GM12891 (cell line): Measurements from ENCODE around the gene ZNF678.
"Not testable (repeated sequence)": the region's sequence is repeated elsewhere in the genome, so short reads cannot be mapped to it uniquely, and the experiment has no call there.

Source experiments
- DNase-seq: peaks from one replicate; pipeline ENCODE4 v3.0.0; 2011; ENCODE audit warnings: low spot score; ENCODE audit not compliant: insufficient read length
- FAIRE-seq: peaks from 2 replicates; lab custom pipeline; 2011; peaks lifted over from hg19 to GRCh38; lab: Jason Lieb, UNC
- PAX5 ChIP-seq: IDR thresholded peaks from 2 replicates; pipeline ENCODE4 v1.6.1; 2011; ENCODE audit warnings: low read length, moderate library complexity, mild to moderate bottlenecking; ENCODE audit not compliant: insufficient read depth, severe bottlenecking
- POLR2A ChIP-seq: IDR thresholded peaks from 2 replicates; pipeline ENCODE4 v1.6.1; 2011; ENCODE audit warnings: low read depth, low read length, control low read depth
- POLR2AphosphoS5 ChIP-seq: IDR thresholded peaks from 2 replicates; pipeline ENCODE4 v1.6.1; 2011; ENCODE audit warnings: low read depth, low read length, control low read depth
- POU2F2 ChIP-seq: IDR thresholded peaks from 2 replicates; pipeline ENCODE4 v1.6.1; 2011; ENCODE audit warnings: low read depth, mild to moderate bottlenecking, control low read depth, low read length, moderate library complexity
- SPI1 ChIP-seq: IDR thresholded peaks from 2 replicates; pipeline ENCODE4 v1.6.1; 2011; ENCODE audit warnings: low read depth, low read length, control low read depth
- TAF1 ChIP-seq: IDR thresholded peaks from 2 replicates; pipeline ENCODE4 v1.6.1; 2011; ENCODE audit warnings: low read depth, low read length, control low read depth

Gene ZNF678

DNA sequence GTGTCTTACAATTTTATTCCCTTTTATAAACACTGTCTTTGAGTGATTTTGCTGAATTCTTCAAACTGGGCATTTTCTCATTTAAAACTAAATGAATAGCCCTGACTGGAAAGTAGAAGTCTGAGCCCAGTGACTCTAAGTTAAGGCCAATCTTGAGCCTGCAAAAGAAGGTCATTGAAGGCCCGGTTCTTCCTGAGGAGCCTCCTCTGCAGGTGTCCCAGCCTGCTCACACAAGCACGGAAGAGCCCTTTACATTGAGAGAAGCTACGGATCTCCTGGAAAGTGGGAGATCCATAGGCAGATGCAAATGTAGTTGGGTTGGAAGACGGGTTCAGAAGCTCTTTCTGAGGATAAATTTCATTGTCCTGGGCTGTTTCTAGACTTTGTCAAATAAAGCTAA is 3.9 kb downstream of the ZNF678 start:
- FAIRE-seq, result no peak
- TF ChIP-seq POLR2AphosphoS5, result no peak
- TF ChIP-seq POU2F2, result no peak

DNA sequence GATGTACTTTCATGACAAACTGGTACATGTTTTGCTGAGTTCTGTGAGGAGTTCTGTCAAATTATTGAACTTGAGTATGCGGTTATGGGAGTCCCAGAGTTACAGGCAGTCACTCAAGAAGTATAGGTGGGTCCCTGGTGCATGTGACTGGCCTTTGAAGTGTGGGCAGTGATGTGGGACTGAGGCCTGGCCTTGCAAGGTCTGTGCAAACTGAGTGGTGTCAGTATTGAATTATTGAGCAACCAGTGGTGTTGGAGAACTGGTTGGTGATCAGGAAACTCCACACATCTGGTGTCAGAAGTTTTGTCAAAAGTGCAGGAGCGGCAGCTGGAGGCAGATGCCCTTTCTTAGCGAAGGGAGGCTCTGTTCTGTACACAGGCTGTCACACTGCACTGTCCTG is 5.2 kb downstream of the ZNF678 start:
- no peak for FAIRE-seq

More for the DNA sequence above, 3.9 kb downstream of the ZNF678 start:
- no peak for DNase-seq

DNA sequence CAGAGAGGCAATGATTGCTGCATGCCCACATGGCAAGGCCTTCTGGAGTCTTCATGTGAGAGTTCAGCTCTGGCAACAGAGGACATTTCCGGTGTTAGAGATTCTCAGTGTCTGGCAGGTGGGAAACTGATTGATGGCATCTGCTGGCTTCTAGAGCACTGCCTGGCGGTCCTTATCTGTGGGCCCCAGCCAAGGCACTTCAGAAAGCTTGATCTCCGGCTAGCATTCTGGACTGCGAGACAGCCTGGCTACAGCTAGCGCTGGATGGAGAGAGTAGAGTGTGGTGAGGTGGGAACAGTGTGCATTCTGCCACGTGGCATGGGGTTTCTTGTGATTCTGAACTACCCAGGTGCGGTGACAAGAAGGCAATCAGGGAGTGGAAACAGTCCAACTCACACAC is 9.4 kb downstream of the ZNF678 start:
- DNase-seq (no peak), FAIRE-seq (no peak)
- TF ChIP-seq TAF1, result no peak
- no peak for TF ChIP-seq SPI1
- no peak for TF ChIP-seq POLR2A
- TF ChIP-seq POU2F2, result no peak
- TF ChIP-seq PAX5, result no peak
- no peak for TF ChIP-seq POLR2AphosphoS5

More for the DNA sequence above, 5.2 kb downstream of the ZNF678 start:
- DNase-seq, result no peak
- TF ChIP-seq POLR2A (no peak), TAF1 (no peak), SPI1 (no peak), PAX5 (no peak), POLR2AphosphoS5 (no peak), POU2F2 (no peak)

DNA sequence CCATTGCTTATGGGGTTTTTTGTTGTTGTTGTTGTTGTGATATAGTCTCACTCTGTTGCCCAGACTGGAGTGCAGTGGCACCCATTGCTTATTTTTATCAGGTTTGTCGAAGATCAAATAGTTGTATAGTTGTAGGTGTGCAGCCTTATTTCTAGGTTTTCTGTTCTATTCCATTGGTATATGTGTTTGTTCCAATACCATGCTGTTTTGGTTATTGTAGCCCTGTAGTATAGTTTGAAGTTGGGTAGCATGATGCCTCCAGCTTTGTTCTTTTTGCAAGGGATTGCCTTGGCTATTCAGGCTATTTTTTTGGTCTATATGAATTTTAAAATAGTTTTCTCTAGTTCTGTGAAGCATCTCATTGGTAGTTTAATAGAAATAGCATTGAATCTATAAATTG is 11.6 kb downstream of the ZNF678 start:
- DNase-seq (no peak), FAIRE-seq (no peak)
- TF ChIP-seq POU2F2 (no peak), POLR2AphosphoS5 (no peak), SPI1 (no peak), PAX5 (no peak), TAF1 (no peak), POLR2A (no peak)

DNA sequence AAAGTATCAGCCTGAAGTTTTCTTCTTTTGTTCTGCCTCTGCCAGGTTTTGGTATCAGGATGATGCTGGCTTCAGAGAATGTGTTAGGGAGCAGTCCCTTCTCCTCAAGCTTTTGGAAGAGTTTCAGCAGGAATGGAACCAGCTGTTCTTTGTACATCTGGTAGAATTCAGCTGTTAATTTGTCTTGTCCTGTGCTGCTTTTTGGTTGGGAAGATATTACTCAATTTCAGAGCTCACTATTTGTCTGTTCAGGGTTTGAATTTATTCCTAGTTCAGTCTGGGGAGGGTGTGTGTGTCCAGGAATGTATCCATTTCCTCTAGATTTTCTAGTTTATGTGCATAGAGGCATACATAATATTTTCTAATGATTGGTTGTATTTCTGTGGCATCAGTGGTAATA is 12.8 kb downstream of the ZNF678 start:
- no peak for TF ChIP-seq POU2F2
- no peak for TF ChIP-seq POLR2A
- no peak for TF ChIP-seq PAX5
- no peak for DNase-seq
- no peak for FAIRE-seq

DNA sequence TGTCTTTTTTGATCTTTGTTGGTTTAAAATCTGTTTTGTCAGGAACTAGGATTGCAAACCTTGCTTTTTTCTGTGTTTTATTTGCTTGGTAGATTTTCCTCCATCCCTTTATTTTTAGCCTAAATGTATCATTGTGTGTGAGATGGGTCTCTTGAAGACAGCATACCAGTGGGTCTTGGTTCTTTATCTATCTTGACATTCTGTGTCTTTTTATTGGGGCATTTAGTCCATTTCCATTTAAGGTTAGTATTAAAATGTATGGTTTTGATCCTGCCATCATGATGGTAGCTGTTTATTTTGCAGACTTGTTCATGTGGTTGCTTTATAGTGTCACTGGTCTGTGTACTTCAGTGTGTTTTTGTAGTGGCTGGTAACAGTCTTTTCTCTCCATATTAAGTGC is 14.1 kb downstream of the ZNF678 start:
- no peak for DNase-seq
- TF ChIP-seq SPI1 (no peak), TAF1 (no peak)
- no peak for FAIRE-seq

DNA sequence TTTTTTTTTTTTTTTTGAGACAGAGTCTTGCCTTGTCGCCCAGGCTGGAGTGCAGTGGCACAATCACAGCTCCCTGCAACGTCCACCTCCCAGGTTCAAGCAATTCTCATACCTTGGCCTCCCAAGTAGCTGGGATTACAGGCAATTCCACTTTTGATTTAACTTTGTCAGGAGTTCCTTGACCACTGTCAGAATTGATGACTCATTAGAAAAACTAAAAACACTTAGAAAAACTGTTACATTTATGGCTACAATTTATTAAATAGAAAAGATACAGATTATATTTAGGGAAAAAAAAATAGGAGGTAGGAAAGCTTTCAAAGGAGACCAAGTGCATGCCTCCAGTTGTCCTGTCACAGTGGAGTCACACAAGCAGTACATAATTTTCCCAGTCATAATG is 20.0 kb downstream of the ZNF678 start:
- FAIRE-seq (no peak), DNase-seq (no peak)
- TF ChIP-seq POLR2AphosphoS5 (no peak), POU2F2 (no peak), TAF1 (no peak), PAX5 (no peak), SPI1 (no peak), POLR2A (no peak)

DNA sequence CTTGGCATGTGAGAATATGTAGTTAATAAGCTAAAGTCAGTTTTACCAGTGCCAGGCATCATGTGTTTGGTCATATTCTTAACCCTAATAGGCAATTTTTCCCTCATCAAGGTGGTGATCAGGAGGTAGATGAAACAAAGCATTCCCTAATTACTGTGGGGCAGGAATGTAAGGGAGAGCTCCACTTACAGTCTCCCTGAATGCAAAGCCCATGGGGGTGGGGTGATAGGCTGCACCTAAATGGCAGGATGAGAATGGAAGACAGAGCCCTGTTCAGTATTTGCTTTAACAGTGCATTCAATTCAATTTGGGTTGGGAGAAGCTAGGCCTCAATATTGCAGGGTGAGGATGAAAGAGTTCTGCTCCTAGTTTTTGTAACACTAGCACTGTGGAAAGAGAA is 23.4 kb downstream of the ZNF678 start:
- no peak for TF ChIP-seq SPI1
- no peak for TF ChIP-seq TAF1
- TF ChIP-seq POU2F2, result no peak
- TF ChIP-seq POLR2A, result no peak
- TF ChIP-seq POLR2AphosphoS5, result no peak
- no peak for TF ChIP-seq PAX5
- FAIRE-seq (no peak), DNase-seq (no peak)

DNA sequence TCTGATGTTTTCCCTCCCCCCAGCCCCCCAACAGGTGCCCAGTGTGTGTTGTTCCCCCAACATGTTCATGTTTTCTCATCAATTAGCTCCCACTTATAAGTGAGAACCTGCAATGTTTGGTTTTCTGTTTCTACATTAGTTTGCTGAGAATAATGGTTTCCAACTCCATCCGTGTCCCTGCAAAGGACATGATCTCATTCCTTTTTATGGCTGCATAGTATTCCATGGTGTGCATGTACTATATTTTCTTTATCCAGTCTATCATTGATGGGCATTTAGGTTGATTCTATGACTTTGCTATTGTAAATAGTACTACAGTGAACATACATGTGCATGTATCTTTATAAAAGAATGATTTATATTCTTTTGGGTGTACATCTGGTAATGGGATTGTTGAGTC is 24.6 kb downstream of the ZNF678 start:
- no peak for DNase-seq
- no peak for TF ChIP-seq SPI1
- TF ChIP-seq POU2F2, result no peak
- TF ChIP-seq PAX5, result no peak
- TF ChIP-seq POLR2AphosphoS5, result no peak
- TF ChIP-seq POLR2A, result no peak
- no peak for TF ChIP-seq TAF1
- no peak for FAIRE-seq

DNA sequence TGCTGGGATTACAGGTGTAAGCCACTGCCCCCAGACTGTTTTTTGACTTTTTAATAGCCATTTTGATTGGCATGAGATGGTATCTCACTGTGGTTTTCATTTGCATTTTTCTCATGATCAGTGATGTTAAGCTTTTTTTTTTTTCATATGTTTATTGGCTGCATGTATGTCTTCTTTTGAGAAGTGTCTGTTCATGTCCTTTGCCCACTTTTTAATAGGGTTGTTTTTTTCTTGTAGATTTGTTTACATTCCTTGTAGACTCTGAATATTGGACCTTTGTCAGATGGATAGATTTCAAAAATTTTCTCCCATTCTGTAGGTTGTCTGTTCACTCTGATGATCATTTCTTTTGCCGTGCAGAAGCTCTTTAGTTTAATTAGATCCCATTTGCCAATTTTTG is 25.4 kb downstream of the ZNF678 start:
- DNase-seq, FAIRE-seq: not testable (repeated sequence)

DNA sequence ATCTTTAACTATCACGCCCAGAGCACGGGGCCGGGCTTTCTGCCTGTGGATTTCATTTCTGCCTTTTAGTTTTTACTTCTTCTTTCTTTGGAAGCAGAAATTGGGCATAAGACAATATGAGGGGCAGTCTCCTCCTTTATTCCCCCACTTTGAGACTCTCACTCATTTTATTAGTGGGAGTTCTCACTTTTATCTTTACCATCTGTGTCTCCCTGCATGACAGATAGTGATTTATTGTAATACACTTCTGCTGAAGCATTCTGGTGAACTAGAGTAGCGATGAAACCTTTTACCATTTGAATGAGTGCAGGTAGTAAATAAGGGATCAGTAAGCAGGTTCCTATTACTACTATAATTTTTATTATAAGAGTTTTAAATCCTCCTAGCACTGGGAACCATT is 26.4 kb downstream of the ZNF678 start:
- DNase-seq, FAIRE-seq: not testable (repeated sequence)

DNA sequence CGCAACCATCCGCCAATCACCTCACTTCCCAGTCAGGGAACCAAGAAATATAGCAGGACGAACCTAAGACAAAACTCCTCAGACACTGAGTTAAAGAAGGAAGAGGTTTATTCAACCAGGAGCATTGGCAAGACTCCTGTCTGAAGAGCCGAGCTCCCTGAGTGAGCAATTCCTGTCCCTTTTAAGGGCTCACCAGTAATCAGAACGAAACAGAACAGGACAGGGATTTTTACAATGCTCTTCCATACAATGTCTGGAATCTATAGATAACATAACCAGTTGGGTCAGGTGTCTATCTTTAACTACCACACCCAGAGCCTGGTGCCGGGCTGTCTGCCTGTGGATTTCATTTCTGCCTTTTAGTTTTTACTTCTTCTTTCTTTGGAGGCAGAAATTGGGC is 32.9 kb downstream of the ZNF678 start:
- DNase-seq, FAIRE-seq: not testable (repeated sequence)
